GM18499 (cell line): ENCODE measurements around the gene NRDC.
"Not testable (repeated sequence)": the region's sequence is repeated elsewhere in the genome, so short reads cannot be mapped to it uniquely, and the experiment has no call there.

ENCODE experiments used
- ATAC-seq: cut with Tn5 transposase; IDR thresholded peaks from one replicate; pipeline ENCODE4 v1.9.1; 2021; ENCODE audit warnings: moderate number of reproducible peaks; ENCODE audit not compliant: insufficient read depth, unreplicated experiment

The NRDC gene

GRCh38 chr1:51850420-51851223 is 27.9 kb downstream of the NRDC start:
- ATAC-seq: no peak

GRCh38 chr1:51847294-51847920 is 31.1 kb downstream of the NRDC start:
- no peak for ATAC-seq

GRCh38 chr1:51843948-51844347 is 34.6 kb downstream of the NRDC start:
- no peak for ATAC-seq

- no peak for ATAC-seq
Observed at GRCh38 chr1:51842261-51842660, 36.3 kb downstream of the NRDC start.

- ATAC-seq: no peak
Observed at GRCh38 chr1:51840743-51841461, 37.6 kb downstream of the NRDC start.

GRCh38 chr1:51840182-51840581 is 38.3 kb downstream of the NRDC start:
- ATAC-seq: no peak

- ATAC-seq: no peak
Observed at GRCh38 chr1:51839094-51839493, 39.4 kb downstream of the NRDC start.

GRCh38 chr1:51837243-51837642 is 41.3 kb downstream of the NRDC start:
- no peak for ATAC-seq

- no peak for ATAC-seq
Observed at GRCh38 chr1:51833700-51834099, 44.8 kb downstream of the NRDC start.

GRCh38 chr1:51829058-51829457 is 49.5 kb downstream of the NRDC start:
- ATAC-seq: no peak

- ATAC-seq: no peak
Observed at GRCh38 chr1:51819810-51820209, 58.7 kb downstream of the NRDC start.

GRCh38 chr1:51819021-51819420 is 59.5 kb downstream of the NRDC start:
- ATAC-seq: not testable (repeated sequence)

GRCh38 chr1:51818487-51818886 is 60.0 kb downstream of the NRDC start:
- no peak for ATAC-seq

GRCh38 chr1:51814513-51814912 is 64.0 kb downstream of the NRDC start:
- no peak for ATAC-seq

- ATAC-seq: no peak
Observed at GRCh38 chr1:51799372-51799771, 79.2 kb downstream of the NRDC start.

- no peak for ATAC-seq
Observed at GRCh38 chr1:51794868-51795267, 83.7 kb downstream of the NRDC start.

- ATAC-seq: no peak
Observed at GRCh38 chr1:51794260-51794659, 84.3 kb downstream of the NRDC start.

- no peak for ATAC-seq
Observed at GRCh38 chr1:51792864-51793263, 85.7 kb downstream of the NRDC start.

- no peak for ATAC-seq
Observed at GRCh38 chr1:51791888-51792287, 86.6 kb downstream of the NRDC start.

GRCh38 chr1:51790385-51790784 is 88.1 kb downstream of the NRDC start:
- no peak for ATAC-seq

- ATAC-seq: no peak
Observed at GRCh38 chr1:51789342-51789741, 89.2 kb downstream of the NRDC start.
